GM12891 (cell line): ENCODE measurements around the gene OTOA.
A peak's percentile ranks its signal among the peaks of the same experiment; 100 is the strongest.

Experiments
- DNase-seq: peaks from one replicate; pipeline ENCODE4 v3.0.0; 2011; ENCODE audit warnings: low spot score; ENCODE audit not compliant: insufficient read length
- FAIRE-seq: peaks from 2 replicates; lab custom pipeline; 2011; peaks lifted over from hg19 to GRCh38; lab: Jason Lieb, UNC
- PAX5 ChIP-seq: IDR thresholded peaks from 2 replicates; pipeline ENCODE4 v1.6.1; 2011; ENCODE audit warnings: low read length, moderate library complexity, mild to moderate bottlenecking; ENCODE audit not compliant: insufficient read depth, severe bottlenecking
- POLR2A ChIP-seq: IDR thresholded peaks from 2 replicates; pipeline ENCODE4 v1.6.1; 2011; ENCODE audit warnings: low read depth, low read length, control low read depth
- POLR2AphosphoS5 ChIP-seq: IDR thresholded peaks from 2 replicates; pipeline ENCODE4 v1.6.1; 2011; ENCODE audit warnings: low read depth, low read length, control low read depth
- POU2F2 ChIP-seq: IDR thresholded peaks from 2 replicates; pipeline ENCODE4 v1.6.1; 2011; ENCODE audit warnings: low read depth, mild to moderate bottlenecking, control low read depth, low read length, moderate library complexity
- SPI1 ChIP-seq: IDR thresholded peaks from 2 replicates; pipeline ENCODE4 v1.6.1; 2011; ENCODE audit warnings: low read depth, low read length, control low read depth
- TAF1 ChIP-seq: IDR thresholded peaks from 2 replicates; pipeline ENCODE4 v1.6.1; 2011; ENCODE audit warnings: low read depth, low read length, control low read depth

The OTOA gene

DNA sequence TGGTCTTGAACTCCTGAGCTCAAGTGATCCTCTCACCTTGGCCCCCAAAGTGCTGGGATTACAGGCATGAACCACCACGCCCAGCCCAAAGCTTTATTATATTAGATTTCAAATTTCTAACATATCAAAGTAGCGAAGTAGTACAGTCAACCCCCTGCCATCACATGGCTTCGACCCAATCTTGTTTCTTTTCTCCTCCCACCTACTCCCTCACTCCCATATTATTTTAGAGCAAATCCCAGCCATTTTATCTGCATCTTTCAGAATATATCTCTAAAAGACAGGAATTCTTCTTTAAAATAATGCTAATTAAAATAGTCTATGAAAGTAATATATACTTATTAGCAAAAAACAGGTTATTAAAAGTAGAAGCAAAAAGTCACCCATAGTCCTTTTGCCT, 12.3 kb upstream of the OTOA start:
- no peak for FAIRE-seq
- TF ChIP-seq POU2F2 (no peak), TAF1 (no peak), POLR2A (no peak), PAX5 (no peak), SPI1 (no peak), POLR2AphosphoS5 (no peak)

DNA sequence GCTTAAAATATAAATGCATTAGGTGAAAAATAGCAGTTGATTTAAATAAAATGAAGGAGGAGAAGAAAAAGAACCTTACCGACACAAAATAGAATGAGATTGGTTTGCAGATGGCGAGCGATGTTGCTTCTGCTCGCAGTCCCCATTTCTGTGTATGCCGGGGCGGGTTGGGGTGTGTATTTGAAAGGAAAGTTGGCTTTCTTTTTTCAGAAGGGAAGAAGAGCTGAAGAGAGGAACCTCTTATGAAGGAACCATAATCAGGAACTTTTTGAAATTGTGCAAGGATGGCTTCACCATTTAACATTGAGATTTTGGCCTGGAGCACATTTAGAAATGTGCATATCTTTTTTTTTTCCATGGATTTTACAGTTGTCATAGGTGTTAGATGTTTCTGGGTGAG, 11.3 kb upstream of the OTOA start, which contains the start of gene IGSF6:
Gene IGSF6 (minus strand): TSS at position 156 of the 400 bp plus-strand sequence. CDS start 10 bp downstream, at position 146.
- TF ChIP-seq SPI1 (no peak), POLR2A (no peak), PAX5 (no peak), TAF1 (no peak), POU2F2 (no peak), POLR2AphosphoS5 (no peak)
- DNase-seq (no peak), FAIRE-seq (no peak)

More for the DNA sequence above, 12.3 kb upstream of the OTOA start:
- no peak for DNase-seq

DNA sequence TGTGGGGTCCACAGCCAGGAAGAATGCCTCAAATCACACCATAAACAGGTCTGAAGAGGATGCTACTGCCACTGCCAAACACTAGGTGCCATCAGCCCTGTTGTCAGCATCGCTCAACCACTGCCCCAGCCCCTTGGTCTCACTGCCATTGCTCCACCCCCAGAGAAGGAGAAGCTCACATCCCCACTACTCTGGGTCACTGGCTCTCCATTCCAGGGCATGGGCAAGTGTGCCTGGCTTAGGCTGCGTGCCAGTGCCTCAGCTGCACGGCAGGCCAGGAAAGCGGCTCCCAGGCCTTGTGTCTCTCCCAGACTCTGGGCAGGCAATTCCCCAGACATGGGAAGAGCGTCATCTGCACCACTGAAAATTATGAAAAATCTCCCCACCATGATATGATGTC, 10.2 kb upstream of the OTOA start:
- FAIRE-seq = no peak
- no peak for TF ChIP-seq POLR2AphosphoS5
- TF ChIP-seq SPI1 = no peak
- TF ChIP-seq PAX5 = no peak
- no peak for TF ChIP-seq POU2F2
- TF ChIP-seq POLR2A = no peak
- no peak for TF ChIP-seq TAF1

DNA sequence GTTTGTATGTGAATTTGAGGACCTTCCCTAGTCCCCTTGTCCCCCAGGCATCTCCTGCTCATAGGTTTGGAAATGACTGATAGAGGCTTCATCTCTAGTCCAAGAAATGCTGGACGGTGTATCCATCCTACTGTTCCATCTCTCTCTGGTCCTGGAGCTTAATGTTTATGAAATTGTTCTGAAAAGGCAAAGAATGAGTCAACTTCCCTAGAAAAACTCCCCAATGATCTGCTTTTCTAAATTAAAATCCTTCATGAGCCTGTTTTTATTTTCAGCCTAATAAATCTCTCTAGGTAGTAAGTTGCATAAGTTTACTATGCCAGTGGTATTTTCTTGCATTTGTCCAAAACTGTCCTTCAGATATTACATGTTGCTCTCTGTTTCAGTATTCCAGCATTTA, 9.3 kb upstream of the OTOA start:
- no peak for DNase-seq
- no peak for FAIRE-seq
- no peak for TF ChIP-seq POLR2AphosphoS5
- no peak for TF ChIP-seq POLR2A
- no peak for TF ChIP-seq TAF1
- no peak for TF ChIP-seq SPI1
- TF ChIP-seq POU2F2 = no peak
- no peak for TF ChIP-seq PAX5

More for the DNA sequence above, 10.2 kb upstream of the OTOA start:
- no peak for DNase-seq

DNA sequence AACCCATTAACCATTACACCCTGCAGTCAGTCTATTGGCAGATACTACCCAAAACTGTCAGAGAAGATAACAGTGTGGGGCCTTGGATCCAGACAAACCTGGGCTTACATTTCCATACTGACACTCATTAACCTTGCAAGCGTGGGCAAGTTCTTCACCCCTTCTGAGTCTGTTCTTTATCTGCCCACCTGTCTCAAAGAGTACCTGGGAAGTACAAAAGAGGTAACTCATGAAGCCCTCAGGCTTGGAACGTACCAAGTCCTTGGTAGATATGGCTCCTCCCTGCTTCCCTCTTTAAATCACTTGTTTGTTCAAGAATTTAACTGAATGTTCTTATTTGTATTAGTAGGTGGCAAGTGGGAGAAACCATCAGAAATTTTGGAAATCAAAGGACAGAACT, 8.9 kb upstream of the OTOA start:
- no peak for FAIRE-seq
- DNase-seq = no peak
- TF ChIP-seq TAF1 = no peak
- no peak for TF ChIP-seq POU2F2
- no peak for TF ChIP-seq SPI1

DNA sequence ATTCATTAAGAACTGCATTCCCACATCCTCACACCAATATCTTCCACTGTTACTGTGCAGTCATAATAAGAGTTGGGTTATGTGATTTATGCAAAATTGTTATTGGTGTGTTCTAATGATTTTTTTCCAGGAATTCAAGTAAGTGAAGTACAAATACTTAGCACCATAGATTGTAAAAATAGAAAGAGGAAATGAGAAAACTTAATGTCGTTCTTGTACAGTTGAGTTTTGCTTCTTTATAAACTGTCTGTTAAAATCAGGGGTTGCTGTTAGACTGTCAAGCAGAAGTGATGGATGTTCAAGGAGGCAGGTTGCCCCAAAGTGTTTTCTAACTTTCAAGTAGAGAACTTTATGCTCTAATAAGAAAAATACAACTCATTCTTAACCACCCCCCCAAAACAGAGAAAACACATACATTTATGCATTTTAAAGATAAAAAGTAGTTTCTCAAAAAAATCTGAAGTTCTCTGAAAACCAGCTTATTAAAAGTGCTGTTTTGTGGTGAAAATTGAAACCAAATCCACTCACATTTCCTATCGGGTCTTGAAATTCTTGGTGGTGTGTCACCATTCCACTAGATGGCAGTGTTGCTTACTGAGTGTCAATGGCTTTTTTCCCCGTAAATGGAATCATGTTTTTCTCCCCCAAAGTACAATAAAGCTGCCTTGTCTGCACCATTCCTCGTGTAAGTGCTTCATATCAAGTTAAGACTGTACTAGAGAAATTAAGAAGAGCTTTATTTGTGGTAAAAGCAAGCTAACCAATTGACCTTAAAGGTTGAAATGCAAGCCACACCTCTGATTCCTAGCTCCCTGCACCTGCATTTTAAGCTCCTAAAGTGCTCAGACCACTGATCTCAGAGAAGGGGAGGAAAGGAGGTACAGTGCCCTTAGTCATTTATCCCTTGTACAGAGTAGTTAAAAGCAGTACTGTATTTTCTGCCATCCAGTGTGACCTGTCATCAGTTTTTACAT, 6.7 kb upstream of the OTOA start:
- no peak for DNase-seq
- FAIRE-seq = peak; percentile 85
- no peak for TF ChIP-seq POU2F2
- peak; percentile 91 for TF ChIP-seq SPI1

DNA sequence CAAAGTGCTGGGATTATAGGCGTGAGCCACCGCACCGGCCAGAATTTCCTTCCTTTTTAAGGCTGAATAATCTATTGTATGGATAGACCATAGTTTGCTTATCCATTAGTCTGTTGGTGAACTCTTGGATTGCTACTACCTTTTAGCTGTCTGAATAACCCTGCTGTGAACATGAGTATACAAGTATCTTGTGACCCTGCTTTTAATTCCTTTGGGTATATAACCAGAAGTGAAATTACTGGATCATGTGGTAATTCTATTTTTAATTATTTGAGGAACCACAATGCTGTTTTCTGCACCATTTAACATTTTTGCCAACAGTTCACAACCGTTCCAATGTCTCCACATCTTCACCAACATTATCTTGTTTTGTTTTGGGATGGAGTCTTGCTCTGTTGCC, 4.6 kb upstream of the OTOA start:
- DNase-seq (no peak), FAIRE-seq (no peak)
- TF ChIP-seq POLR2A = no peak
- no peak for TF ChIP-seq TAF1

DNA sequence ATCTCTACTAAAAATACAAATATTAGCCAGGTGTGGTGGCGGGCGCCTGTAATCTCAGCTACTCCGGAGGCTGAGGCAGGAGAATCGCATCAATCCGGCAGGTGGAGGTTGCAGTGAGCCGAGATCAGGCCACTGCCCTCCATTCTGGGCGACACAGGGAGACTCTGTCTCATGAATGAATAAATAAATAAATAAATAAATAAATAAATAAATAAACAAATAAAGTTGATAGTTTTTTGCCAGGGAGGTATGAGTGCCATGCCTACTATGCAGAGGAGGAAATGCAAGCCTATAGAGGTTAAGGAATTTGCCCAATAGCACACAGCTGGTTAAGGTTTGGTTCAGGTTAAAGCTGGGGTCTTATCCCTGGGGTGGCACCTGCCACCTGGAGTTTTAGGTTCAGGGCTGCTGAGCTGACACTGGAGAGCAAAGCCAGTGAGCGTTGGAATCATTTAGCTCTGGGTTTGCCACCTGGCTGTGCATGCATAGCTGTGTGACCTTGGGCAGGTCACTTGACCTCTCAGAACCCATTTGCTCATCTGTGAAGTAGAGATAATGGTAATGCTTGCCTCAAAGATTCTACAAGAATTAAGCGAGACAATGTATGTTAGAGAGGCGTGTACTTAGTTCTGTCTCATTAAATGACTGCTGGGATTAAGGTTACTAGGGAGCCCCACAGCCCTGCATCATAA, 1.2 kb downstream of the OTOA start:
- TF ChIP-seq POLR2AphosphoS5 = no peak
- no peak for TF ChIP-seq POLR2A
- TF ChIP-seq PAX5 = no peak
- TF ChIP-seq TAF1 = no peak
- no peak for TF ChIP-seq SPI1
- TF ChIP-seq POU2F2 = no peak
- FAIRE-seq (no peak), DNase-seq (no peak)

DNA sequence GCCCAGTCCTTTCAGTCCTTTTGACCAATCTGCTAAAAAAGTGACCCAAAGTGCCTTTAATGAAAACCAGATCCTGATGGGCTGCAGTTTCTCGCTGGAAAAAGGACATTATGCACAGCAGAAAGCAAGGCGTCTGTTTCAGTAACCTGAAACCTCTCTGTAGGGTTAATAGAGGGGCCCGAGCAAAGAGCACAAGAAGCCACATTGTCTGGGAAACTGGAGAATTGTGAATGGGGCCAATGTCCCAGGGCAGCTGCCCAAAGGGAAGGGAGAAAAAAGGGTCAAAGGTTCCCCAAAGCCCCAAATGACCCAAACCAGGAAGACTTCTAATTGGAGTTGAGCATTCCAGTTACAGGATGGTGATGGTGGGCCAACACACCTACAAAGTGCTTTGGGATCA, 3.0 kb downstream of the OTOA start:
- TF ChIP-seq POLR2A = no peak
- FAIRE-seq (no peak), DNase-seq (no peak)

DNA sequence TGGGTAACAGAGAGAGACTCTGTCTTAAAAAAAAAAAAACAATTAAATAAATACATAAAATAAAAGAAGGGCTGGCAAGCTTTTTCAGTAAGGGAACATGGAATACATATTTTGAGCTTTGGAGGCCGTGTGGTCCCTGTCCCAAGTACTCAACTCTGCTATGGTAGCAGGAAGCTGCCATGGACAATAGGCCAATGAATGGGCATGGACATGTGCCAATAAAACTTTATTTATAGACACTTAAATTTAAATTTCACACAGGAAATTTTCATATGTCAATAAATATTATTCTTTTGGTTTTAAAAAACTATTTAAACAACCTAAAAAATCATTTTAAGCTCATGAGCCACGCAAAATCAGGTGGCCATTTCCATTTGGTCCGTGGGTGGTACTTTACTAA, 3.8 kb downstream of the OTOA start:
- FAIRE-seq (no peak), DNase-seq (no peak)
- TF ChIP-seq PAX5 (no peak), POU2F2 (no peak), POLR2AphosphoS5 (no peak)
